CD4-positive, alpha-beta T cell treated with Interferon alpha-2 for 1 hour (primary cell): Measurements from ENCODE around the gene ARPC4.

Experiments used
- DNase-seq, 2 donors: peaks; one replicate each; pipeline ENCODE4 v3.0.0-alpha.2; 2020 to 2022

Gene ARPC4

DNA sequence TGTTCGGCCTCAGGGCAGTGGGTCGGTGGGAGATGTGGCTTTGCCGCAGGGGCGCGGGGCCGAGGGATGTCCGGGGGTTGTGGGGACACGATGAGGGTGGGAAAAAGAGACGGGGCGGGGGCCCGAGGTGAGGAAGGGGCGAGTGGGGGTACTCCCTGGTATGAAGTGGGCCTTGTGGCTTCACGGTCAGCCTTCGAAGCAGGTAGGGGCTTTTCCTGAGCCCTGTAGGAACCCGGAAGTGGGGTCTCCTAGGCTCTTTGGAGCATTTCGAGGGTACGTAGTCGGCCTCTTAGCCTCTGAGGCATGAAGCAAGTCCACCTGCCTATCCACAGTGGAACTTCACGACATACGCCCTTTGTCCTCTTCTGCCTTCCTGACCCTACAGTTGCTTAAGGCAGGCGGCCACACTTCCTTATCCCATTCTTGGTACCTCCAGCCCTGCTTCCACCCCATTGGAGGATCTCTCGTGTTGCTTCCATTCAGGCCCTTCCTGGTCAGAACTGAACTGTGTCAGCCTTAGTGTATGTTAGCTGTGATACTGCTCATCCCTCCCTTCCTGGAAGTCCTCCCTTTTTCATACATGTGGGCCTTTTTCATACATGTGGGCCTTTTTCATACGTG, 389 bp downstream of the ARPC4 start:
- DNase-seq, result peak; percentile 33 to 36

DNA sequence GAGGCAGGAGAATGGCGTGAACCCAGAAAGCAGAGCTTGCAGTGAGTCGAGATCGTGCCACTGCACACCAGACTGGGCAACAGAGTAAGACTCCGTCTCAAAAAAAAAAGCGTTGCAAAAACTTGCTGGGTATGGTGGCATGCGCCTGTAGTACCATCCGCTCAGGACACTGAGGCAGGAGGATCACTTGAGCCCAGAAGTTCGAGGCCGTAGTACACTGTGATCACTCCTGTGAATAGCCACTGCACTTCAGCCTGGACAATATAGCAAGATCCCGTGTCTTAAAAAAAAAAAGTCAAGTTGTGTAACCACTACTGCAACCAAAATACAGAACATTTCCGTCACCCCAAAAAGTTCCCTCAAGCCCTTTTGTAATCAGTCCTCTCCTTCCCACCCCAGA, 1.5 kb downstream of the ARPC4 start:
- no peak for DNase-seq

DNA sequence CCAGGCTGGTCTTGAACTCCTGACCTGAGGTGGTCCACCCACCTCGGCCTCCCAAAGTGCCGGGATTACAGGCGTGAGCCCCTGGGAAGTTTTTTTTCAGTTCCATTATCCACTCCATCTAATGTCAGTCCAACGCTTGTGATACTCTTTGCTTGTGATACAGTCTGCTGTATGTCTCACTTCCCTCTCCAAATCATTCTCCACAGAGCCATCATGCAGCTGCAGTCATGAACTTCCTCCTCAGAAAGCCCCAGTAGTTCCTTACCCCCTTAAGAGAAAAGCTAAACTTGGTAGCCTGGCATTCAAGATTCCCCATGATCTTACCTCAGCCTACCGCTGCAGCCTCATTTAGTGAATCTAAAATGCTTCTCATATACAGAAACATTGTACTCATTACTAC, 2.3 kb downstream of the ARPC4 start:
- peak in 1 of 2 donors; percentile 18 for DNase-seq

DNA sequence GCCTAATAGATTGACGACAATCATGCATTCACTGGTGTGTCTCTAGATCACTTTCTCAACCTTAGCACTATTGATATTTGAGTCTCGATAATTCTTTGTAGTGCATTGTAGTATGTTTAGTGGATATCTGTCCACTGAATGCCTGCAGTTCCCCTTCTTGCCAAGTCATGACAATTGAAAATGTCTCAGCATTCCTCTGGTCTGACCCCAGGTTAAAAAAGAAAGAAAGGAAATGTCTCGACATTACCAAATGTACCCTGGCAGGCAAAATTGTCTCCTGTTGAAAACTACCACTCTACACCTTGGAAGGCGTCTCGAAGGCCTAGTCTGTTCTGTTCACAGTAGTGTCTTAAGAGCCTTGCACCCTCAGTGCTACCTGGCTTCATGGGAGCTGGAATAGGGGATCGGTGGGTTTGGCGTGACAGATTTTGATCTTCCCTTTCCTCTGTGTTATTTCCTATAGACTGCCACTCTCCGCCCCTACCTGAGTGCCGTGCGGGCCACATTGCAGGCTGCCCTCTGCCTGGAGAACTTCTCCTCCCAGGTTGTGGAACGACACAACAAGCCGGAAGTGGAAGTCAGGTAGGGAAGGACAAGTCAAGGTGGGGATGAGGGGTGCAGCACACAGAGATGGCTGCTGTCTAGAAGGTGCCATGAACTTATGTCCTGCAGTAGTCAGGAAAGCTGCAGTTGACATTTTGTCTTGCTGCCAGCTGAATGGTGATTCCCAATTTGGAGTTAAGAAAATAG, 4.5 kb downstream of the ARPC4 start:
- no peak for DNase-seq

DNA sequence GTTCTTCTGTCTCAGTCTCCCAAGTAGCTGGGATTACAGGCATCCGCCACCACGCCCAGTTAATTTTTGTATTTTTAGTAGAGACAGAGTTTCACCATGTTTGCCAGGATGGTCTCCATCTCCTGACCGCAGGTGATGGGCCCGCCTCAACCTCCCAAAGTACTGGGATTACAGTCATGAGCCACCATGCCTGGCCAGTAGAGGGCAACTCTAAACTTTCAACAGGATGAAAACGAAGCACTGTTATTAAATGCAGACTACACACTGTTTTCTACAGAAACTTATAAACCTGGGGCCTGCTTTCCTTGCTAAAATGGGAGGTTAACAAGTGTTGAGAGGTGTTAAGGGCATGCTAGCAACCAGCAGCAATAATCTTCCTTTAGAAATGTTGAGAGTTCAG, 7.6 kb downstream of the ARPC4 start:
- DNase-seq, result no peak

DNA sequence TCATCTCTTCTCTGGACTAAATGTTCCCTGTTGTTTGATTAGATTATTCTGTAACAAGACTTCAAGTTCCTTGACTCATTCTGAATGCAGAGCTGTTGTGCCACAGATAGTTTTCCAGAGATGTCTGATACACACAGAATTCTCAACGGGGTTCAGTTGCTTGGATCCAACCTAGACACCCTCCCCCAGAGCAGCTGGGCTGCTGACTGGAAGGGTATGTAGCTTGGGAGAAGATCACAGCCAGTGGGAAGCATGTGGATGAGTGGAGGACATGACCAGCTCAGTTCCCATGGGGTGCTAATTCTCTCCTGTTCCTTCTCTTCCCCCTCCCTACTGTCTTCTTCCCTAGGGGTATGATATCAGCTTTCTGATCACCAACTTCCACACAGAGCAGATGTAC, 10.6 kb downstream of the ARPC4 start:
- DNase-seq, result no peak

DNA sequence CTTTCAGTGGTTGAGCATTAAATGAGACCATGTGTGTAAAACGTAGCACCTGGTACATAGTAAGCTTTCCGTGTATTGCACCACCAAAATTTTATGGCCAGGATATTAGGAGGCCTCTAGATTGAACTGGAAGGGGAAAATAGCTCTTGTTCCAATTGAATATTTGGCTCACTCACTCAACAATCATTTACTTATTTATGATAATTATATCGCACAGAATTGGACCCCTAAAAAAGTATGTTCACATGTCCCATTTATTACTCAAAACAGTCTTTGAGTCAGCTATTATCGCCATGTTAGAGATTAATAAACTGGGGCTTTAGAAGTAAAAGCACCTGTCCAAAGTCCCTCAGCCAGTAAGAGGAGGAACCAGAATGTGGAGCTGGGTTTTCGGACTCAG, 12.1 kb downstream of the ARPC4 start:
- DNase-seq, result no peak

DNA sequence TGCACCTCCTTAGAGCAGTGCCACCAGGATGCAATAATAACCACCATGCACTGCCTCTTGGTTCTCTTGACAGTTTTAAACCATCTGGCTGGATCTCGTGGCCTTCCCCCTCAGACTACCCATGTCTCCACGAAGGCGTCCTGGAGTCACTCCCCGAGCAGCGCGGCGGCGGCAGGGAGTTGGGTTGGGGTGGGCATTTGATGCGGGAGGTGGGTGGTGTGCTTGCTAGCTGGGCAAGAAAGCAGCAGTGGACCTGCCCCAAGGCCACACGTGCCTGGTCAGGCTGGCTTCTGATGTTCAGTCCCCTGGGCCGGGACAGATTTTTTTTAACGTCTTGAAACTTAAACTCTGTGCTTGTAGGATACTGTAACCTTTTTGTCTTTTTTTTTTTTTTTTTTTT, 13.3 kb downstream of the ARPC4 start:
- no peak for DNase-seq

DNA sequence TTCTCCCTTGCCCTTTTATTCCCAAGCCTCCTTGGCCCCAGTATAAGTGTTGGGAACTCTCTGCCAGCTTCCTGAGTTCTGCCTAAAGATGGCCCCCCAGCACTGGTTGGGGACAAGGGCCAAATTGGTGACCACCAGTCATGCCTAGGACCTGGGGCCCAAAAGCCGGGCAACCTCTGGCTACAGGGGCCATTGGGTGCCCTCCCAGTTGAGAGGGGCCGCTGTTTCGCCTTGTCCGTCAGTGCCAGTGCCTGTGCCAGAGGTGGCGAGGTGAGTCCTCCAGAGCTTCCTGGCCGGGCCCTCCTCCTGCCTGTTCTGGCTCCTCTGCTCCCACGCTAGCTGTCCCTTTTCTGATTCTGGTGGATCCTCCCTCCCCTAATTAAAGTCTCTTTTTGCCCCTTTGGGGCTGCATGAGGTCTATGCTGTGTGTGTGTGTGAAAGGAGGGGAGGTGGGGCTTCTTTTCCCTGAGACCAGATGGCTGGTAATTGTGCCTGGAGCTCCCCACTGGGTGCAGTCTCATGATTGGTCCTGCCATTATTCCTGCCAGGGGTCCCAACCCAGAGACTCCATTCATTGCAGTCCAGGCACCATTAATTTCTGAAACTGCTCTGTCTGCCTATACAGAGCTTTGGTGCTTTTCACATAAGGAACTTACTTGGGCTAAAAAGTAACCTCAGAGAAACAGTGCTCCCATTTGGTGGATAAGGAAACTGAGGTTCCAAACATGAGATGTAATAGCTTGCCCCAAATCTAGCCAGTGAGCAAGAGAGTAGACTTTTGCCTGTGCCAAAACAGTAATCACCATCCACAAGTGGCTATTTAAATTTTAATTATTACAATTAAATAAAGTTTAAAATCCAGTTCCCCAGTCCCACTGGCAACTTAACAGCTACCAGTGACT, 14.1 kb downstream of the ARPC4 start:
- no peak for DNase-seq

DNA sequence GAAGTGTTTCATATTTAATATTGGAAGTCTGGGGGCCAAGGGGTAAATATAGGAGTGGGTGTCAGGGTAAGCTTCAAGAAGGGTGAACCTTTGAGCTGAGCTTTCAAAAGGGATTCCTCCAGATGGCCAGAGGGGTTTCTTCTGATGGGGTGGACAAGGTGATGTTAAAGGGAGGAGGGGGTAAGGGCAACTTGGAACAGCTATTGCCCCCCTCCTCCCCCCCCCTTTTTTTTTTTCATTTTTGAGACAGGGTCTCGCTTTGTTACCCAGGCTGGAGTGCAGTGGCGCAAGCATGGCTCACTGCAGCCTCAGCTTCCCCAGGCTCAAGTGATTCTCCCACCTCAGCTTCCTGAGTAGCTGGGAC, 15.1 kb downstream of the ARPC4 start:
- DNase-seq, result no peak

DNA sequence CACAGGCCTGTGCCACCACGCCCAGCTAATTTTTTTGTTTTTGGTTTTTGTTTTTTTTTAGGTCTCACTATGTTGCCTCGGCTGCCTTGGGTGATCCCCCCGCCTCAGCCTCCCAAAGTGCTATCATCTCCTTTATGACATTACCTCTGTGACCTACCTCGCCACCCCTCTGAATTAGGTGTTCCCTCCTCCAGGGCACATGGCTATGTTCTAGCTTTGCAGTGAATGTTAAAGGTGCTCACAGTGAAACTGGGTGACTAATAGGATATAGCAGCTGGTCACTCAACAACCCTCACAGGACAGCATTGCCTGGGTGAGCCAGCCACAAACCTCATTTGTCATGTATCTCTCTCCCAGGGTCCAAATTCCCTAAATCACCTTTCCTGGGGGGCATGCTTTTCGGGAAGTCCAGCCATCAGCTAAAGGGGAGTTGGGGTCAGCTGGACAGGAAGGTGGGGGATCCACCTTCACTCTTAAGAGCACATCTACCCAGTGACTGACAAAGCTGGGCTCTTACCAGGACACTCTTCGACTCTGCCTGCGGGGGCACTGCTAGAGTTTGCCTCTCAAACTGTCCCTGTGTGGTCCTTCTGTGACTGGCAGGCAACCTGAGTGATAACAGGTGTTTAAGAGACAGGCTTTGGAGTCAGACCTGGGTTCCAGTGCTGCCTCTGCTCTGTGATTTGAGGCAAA, 15.6 kb downstream of the ARPC4 start:
- DNase-seq, result peak; percentile 40 to 60

DNA sequence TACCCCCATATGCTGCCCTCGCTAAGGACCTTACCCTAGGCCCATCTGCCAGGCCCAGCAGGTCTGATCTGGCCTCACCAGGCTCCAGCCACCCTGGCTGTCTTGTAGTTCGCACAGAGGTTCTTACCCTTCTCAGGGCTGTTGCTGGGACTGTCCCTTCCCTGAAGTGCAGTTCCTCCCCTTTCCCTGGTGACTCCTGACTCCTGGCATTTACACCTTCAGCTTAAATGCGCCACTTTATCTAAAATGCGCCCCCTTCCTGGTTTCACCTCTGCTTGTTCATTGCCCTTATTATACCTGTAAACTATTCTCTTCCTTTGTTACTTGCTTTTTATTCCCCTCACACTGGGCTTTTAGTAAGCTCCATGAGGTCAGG, 16.3 kb downstream of the ARPC4 start:
- DNase-seq, result no peak

DNA sequence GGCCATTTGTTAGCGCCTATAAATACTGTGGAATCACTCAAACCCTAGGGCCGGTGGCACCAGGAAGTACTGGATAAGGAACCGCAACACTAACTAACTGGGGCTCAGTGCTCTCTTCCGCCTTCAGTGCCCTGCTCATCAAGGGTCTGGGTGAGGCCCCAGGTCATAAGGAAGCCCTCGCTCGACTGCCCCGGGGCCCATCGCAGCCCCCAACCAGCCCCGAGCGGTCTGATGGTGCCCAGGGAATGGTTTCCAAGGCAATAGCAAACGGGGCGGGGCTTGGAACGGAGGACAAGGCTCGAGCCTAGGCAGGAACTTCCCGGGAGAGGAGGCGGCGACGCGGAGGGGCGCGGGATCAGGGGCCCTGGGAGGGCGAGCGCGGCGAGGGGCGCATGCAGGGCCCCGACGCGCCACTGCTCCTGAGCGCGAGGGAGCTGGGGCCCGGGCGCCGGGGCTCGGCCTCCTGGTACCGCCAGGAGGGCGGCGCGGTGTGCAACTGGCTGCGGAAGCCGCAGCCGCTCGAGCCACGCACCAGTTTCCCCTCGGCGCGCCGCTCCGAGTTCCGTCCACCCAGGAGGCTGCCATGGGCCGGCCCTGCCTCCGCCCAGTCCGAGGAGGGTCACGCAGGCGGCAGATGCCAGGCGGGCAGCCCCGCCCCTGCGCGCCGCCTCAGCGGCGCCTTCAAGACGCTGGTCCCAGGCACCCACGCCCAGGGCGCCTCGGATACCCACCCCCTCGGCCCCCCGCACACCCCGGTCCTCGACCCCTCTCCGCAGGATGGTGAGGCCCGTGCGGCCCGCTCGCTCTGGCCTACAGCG, 16.9 kb downstream of the ARPC4 start, which contains the start of gene TTLL3:
Gene TTLL3 (plus strand): TSS at position 648 of the 818 bp plus-strand sequence. CDS start 400 bp downstream, outside the sequence.
- DNase-seq, result peak; percentile 41 to 46

DNA sequence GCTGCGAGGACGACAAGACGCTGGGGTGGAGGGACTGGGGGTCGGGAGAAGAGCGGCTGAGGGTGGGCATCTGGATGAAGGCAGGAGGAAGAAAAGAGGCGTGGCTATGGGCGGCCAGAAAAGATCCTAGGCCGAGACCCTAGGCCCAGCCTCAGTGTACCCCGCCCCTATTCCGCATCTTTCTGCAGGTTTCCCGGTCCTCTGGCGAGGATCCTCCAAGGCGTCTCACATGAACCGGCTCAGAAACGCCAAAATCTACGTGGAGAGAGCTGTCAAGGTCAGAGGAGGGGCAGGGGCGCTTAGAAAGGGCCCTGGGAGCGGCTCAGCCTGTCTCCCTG, 17.5 kb downstream of the ARPC4 start:
- DNase-seq, result no peak

DNA sequence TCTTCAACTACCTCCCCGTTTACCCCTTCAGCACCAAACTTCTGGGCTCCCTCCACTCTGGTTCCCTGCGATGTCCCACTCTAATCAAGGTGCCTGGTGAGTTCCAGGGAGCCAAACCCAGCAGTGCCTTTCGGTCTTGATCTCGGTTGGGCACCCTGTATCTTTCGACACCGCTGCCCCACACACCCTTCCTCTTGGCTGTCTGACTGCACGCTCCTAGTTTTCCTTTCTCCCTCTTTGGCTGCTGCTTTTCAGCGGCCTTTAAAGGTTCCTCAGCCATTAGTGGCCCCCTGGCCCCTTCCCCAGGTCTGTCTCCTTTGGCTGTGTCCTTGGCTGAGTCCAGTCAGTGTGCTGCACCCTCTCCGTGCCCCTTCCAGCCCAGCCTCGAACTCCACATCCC, 18.0 kb downstream of the ARPC4 start:
- DNase-seq, result no peak

DNA sequence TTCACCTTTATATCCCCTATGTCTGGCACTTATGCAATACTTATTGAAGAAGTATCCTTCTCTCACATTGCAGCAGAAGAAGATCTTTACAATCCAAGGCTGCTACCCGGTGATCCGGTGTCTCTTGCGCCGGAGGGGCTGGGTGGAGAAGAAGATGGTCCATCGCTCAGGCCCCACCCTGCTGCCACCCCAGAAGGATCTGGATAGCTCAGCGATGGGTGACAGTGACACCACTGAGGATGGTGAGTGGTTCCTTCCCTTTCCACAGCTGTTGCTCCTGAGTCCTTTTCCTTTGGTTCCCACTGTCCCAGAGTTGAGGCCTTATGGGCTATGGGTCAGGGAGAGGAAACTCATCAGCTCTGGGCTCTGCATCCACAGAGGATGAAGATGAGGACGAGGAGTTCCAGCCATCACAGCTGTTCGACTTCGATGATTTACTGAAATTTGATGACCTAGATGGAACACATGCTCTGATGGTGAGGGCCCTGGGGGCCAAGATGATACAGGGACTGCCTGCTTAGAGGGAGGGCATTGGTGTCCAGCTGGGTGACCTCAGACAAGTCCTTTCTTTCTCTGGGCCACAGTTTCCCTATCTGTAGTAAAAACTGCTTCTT, 20.1 kb downstream of the ARPC4 start:
- no peak for DNase-seq

DNA sequence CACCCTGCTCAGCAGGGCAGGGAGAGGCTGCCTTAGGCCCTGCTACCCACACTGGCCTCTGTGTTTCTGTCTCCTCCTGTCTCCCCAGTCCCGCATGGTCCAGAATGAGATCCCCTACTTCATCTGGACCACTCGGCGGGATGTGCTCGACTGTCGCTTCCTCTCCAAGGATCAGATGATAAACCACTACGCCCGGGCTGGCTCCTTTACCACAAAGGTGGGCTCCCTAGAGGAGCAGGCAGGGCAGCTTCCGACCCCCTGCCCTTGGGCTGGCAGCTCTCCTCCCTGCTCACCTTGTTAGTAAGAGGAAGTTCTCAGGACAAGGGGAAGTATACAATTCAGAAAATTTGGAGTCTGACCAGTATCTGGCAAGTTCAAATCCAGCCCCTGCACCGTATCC, 23.1 kb downstream of the ARPC4 start:
- no peak for DNase-seq

DNA sequence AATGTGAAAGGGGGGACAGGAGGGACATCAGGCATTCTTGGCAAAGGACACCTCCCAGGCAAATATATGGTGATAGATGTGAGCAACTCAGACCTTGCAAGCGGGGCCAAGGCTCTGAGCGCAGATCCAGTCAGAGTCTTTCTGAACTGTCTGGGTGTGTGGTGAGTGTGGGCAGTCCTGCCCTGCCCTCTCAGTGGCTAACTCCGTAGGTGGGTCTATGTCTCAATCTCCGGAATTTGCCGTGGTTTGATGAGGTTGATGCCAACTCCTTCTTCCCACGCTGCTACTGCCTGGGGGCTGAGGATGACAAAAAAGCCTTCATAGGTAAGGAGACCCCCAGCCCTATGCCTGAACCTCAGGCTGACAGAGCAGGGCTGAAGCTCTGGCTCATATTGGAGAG, 24.6 kb downstream of the ARPC4 start:
- no peak for DNase-seq

DNA sequence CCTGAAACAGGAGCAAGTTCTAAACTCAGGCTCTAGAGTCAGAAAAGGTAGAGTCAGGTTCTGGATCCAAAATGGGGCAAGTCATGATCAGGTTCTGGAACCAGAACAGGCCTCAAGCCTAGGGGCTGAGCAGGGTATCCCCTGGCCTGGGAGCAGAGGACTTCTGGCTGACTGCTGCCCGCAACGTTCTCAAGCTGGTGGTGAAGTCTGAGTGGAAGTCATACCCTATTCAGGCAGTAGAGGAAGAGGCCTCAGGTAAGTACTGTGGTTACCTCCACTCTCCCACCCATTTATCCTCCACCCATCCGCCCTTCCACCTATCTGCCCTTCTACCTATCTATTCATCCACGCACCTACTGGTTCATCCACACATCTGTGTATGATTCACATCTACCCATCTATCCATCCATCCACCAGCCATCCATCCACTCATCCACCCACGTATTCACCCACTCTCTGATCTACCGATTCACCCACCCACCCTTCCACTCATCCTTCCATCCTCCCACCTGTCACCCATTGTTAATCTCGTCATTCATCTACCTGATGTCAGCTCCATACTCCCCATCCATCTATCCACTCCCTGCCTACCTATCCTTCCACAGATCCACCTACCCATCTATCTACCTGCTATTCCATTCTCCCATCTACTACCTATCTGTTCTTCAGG, 25.9 kb downstream of the ARPC4 start:
- DNase-seq, result no peak

DNA sequence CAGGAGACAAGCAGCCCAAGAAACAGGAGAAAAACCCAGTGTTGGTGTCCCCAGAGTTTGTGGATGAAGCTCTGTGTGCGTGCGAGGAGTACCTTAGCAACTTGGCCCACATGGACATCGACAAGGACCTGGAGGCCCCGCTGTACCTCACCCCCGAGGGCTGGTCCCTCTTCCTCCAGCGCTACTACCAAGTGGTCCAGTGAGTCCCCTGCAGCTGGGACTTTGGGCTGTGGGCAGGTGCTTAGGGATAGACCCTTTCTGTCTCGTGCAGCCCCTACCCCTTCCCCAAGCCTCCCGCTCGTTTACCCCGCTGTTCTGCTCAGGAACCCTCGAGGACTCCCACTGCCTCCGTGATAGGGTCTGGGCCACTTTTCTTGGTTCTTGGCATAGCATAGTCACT, 27.7 kb downstream of the ARPC4 start:
- DNase-seq, result no peak

DNA sequence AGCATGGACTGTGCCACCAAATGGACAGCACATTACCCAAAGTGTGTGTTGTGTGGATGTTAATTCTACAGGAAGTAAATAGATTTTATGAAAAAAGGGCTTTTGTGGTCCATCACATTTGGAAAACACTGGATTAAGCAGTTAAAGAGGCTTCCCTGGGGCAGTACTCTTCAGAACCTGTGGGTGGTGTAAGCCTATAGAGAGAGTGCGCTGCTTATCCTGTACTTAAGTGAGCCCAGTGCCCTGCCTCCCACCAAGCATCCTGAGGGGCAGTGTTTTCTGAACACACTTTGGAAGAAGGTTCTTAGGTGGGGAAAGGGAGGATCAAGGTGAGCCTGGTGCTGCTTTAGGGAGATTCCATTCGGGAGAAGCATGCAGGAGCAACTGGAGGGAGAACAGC, 28.1 kb downstream of the ARPC4 start:
- no peak for DNase-seq
